ENCODE measurements around the gene TMEM121B.
A peak's percentile ranks its signal among the peaks of the same experiment; 100 is the strongest.

Gene TMEM121B

DNA sequence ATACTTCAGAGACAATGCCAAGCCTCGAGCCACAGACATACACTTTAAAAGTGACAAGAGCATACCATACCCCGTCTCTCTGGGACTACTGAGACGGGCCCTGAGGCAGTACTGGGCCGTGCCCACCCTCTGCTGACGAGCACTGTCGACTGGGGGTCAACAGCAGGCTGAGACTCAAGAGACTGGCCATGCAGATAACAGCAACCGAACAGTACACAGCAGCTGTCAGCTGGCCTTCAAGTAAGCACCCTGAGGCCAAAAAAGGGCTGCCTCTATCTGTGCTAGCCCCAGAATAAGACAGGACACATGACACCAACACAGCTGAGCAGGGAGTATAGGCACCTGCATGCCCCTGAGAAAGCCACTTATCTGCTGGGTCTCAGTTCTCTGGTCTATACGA lies 18.9 kb upstream of the TMEM121B start:
- DNase-seq: no peak

DNA sequence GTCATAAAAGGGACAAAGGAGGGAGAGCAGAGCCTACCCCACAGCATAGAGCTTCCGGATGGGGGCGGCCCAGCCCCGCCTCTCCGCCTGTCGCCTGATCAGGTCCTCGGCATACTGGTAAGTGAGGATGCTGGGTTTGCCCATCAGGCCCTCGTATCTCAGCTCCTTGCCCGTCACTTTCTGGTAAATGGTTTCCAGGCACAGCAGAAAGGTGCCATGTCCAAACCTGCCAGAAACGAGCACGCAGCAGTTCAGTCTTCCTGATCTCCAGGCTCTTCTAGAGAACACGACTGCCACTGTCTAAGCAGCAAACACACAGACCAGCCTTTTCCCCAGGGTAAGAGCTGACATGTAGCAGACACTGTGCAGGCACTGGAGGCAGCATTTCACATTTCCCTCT lies 17.4 kb upstream of the TMEM121B start:
- DNase-seq: no peak

DNA sequence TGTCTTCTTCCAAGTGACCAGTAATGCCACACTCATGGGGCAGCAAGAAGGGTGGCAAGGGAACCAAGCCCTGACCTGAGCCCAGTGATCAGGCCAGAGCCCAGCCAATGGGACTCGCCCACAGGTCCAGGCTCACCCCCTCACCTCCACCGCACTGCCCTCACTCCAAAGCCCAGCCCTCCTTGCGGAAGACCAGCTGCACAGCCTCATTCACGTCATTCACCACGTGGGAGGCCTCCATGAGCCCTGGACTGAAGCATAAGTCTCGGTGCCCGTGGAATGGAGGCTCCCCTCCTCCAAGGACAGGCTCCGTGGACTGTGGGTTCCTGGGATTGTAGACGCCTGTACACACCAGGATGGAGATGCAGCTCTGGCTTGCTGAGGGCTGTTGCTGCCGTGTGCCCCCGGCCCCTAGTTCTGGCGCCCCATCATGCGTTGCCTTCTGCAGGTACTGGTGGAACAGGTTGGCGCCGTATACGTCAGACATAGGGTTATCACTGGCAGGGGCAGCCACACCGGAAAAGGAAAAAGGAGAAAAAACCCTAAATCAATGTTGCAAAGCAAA lies 16.8 kb upstream of the TMEM121B start:
- no peak for DNase-seq

DNA sequence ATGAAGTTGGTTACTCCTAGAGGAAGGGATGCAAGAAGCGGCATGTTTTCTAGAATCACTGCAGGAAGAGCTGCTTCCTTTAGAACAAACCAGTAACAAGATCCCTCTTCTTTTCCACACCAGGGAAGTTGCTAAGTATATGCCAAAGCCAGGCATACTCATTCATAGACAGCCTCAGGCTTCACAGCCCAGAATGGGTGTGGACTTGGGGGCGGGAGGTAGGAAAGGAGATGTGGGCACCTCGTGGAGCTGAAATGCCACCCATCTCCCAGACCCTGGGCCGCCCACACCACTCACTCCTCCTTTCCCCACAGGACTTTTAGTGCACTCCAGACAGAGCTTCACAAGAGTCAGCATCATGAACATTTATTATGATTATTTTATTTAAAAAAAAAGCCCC lies 16.0 kb upstream of the TMEM121B start:
- DNase-seq: no peak

DNA sequence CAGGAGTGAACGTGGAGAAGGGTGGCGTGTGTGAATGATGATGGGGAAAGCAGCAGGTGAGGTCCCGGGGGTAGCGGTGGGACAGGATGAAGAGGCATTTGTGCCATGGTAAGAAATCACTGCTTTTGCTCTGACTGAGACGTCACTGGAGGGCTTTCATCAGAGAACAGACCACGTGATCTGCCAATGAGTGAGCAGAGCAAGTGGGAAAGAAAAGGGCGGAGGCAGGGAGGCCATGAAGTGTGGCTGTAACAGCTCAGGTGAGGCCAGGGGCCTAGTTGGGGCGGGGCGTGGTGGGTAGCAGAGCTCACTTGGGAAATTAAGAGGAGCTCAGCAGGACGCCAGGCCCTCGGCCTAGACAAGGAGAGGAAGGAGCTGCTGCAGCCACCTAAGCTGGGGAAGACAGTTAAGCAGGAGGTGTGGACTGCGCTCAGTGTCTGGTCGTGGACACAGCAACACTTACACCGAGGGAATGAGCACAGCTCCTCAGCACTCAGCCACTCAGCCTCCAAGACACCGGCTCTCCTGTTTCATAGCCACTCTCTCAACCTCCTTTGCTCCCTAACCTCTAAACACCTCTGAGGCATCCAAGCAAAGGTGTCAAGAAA lies 14.1 kb upstream of the TMEM121B start:
- no peak for DNase-seq

DNA sequence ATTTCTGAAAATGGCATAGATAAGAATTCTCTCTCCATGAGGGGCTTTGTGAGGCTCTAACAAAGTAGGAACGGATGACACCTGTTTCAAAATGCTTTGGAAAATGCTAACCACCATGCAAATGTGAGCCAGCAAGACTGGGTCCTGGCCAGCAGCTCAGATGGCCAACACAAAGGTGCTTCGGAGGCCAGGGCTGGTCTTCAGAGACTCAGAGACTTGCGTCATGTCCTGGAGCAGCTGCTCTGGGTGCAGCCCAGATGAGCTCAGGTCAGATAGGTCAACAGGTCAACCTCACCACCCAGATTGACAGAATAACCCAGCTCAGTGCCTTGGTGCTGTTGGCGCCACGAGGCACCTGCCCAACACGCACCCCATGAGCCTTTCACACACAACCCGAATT lies 12.0 kb upstream of the TMEM121B start:
- DNase-seq: no peak

DNA sequence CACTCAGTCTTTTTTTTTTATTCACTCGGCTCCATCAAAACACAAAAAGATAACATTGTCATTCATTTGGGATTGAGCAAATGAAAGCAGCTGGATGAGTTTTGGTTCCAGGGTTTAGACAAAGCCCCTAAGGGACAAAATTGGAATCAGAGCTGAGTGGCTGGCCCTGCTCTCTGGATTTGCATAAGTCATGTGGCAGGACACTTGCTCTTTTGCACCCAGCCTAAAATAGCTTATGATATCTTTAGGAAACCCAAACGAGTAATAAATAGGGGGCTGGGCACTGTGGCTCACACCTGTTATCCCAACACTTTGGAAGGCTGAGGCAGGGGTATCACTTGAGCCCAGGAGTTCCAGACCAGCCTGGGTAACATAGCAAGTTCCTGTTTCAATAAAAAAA lies 11.0 kb upstream of the TMEM121B start:
- DNase-seq: no peak

DNA sequence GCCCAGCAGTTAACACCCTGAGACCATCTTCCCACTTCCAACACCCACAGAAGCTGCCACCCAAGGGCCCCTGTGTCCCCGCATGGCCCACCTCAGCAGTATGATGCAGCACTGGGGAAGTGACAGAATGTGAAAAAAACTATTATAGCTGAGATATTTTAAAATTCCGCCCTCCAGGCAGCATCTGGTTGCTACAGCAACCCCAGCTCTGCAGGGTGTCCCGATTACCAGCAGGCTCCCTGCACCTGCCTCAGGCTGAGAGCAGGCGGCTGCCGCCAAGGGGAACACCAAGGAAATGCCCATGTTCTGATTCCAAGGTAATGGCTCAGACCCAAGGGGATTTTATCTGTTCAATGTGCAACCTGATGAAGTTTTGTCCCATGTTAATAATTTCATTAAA lies 10.5 kb upstream of the TMEM121B start:
- no peak for DNase-seq

DNA sequence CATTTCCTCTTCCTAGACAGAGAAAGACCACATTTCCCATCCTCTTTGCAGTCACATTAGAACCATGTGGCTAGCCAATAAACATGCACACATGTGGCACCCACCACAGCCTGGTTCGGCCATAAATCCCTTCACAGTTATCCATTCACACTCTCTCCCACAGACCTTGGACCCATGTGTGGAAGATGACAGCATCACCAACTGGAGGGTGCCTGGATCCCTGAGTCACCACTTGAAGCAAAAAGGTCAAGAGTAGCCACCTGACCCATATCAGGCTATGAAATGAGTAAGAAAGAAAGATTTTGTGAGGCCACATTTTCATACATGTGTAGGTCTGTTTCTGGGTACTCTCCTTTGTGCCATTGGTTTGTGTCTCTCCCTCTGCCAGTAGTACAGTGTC lies 9.0 kb upstream of the TMEM121B start:
- DNase-seq: no peak

DNA sequence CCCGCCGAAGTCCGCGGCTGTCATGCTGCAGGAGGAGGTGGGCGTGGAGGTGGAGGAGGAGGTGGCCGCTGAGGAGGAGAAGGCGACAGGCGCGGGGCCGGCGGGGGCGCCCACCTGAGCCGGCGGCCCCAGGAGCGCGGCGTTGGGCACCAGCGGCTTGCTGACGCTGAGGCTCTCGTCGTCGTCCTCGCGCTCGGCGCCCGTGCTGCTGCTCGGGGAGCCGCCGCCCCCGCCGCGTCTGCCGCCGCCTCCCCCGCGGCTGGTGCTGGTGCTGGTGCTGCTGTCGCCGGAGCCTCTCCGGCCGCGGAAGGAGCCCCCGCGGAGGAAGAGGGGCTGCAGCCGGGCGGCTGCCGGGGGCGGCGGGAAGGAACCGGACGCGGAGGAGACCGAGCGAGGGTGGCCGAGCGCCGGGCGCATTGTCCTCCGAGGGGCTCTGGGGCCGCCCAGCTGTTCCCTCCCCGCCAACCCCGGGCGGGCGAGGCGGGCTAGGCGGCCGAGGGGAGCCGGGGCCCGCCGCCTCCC lies 388 bp downstream of the TMEM121B start:
- peak; percentile 73 for DNase-seq

DNA sequence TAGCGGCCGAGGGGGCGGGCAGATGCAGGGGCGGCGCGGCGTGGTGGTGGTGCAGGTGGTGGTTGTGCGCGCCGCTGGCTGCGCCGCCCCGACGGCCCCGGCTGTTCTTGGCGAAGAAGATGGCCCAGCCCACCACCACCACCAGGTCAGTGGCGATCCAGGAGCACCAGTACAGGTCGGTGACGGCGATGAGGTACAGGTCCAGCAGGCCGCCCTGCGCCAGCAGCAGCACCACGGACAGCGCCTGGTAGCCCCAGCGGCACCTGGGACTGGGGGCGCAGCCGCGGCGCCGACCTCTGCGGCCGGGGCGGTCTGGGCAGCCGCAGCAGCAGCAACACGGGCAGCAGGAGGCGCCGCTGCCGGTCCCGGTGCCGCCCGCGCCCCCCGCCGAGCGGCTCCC lies 879 bp downstream of the TMEM121B start:
- peak; percentile 69 for DNase-seq

DNA sequence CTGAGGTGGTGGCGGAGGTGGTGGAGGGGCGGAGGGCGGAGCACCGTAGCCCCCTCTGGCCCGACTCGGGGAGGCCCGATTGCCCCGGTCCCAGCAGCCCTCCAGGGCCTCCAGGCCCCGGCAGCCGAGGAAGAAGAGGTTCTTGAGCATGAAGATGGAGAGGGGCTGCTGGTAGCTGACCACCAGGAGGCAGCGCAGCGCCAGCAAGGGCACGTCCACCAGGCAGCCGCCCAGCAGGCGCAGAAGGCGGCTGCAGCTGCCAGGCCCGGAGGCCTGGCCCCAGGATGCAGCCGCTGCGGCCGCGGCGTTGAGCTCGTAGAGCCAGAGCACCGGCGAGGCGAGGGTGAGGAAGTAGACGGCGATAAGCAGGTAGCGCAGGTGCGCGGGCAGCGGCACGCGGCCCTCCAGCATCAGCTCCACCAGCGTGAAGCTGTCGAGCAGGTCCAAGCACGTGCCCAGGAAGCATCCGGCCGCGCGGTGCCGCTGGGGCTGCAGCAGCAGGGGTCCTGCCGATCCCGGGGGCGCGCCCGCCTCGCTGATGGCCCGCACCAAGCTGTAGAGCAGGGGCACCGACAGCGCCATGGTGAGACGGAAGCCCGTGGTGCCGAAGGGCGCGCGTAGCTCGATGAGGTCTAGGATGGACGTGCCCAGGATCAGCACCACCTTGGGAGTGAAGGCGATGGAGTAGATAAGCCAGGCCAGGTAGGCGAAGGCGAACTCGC lies 1.5 kb downstream of the TMEM121B start:
- DNase-seq: peak; percentile 41

DNA sequence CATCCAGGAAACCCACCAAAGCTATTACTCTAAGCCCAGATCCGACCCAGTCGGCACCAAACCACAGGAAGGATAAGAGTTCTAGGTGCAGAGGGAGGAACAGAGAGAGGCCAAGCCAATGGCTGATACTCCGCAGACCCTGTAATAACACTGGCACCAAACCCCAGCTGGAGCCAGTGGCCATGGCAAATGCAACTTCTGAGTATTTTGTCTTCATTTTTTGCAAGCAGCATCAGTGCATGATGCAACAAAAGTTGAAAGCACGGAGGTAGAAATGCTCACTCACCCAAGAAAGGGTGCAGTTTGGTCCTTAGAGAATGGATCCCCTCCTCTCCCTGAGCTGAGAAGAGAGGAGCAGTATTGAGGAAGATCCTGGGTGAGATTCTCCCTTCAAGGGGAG lies 2.8 kb downstream of the TMEM121B start:
- DNase-seq: no peak

DNA sequence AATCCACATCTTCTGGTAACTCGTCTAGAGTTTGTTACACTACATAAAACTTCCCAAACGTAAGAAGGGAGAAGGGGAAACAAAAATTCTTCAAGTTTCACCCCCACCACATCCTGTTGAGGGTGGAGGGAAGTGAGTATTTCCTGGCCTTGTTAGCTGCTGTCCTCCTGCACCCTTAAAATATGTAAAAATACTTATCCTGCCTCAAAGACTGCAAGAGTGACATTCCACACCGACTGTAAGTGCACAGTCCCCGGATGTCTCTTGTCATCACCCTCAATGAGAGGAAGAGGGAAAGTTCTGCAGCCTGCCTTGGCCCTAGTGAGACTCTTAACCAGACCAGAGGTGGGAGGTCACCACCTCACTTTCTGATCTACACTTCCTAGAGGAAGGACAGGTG lies 3.3 kb downstream of the TMEM121B start:
- no peak for DNase-seq

DNA sequence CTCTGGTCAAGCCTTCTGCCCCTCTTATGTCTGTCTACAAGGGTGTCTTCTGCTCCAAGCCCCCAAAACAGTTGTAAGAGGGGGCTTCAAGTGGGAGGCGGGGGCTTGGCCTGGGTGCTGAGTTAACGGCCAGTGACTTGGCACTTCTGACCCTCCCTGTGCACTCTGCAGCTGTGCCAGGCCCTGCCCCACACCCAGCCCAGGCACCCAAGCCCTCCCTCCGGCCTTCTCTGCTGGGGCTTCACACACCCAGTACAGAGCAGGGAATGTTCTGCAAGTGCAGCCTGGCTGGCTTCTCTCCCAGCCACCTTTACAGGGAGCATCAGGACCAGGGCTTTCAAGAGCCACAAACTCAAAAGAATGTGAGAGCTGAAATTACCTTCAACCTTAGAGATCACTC lies 3.8 kb downstream of the TMEM121B start:
- no peak for DNase-seq

DNA sequence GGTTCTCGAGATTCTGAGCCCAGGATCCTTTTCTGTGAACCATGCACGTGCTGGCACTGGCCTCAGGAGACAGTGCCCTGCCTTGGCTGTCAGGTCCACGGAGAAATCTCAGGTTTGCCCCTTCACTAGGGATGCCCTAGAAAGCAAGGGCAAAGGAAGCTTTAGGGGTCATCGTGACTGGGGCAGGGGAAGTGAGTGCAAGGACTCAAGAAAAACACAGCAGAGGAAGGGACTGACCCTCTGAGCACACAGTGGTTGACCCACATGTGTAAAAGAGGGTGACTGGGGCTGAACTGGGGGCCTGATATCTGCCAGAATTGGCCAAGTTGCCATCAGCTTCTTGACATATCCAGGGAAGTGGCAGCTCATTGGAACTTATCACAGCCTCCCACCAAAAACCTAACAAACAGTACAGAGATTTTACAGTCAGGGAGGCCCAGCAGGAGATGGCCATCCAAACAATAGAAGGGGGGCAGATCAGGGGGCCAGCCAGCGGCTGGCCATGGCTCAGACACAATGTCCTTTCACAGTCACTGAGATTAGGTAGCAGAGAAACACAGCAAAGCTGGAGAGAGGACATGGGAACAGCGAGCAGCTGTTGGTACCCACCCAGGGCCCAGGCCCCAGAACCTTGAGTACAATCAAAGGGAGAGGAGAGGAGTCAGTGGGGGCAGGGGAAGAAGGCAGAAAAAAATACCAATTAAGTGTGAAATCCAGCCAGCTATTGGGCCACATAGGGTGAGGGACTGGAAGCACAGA lies 4.4 kb downstream of the TMEM121B start:
- no peak for DNase-seq

DNA sequence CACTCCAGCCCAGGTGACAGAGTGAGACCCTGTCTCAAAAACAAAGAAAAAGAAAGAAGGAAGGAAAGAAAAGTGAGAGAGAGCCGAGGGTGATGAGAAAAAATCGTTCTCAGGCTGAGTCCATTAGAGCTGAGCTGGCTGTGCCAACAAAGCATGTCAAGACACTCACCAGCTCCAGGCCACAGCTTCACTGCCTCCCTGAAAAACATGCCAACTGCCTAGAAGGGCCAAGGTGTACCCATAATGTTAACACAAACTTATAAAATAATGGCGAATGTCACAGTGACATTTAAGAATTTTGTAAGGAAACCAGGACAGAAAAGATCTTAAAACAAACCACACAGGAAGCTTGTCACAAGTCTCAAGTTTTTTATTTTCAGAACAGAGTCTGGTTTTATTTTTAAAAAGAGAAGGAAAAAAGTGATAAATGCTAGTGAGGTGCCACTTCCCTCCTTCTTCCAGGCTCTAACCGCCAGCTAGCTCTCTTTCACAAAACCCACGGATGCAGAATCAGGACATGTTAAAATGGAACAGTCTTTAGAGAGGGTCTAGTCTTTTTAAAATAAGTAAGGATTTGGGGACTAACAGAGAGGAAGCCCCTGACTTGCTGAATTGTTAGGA lies 5.1 kb downstream of the TMEM121B start:
- DNase-seq: no peak

DNA sequence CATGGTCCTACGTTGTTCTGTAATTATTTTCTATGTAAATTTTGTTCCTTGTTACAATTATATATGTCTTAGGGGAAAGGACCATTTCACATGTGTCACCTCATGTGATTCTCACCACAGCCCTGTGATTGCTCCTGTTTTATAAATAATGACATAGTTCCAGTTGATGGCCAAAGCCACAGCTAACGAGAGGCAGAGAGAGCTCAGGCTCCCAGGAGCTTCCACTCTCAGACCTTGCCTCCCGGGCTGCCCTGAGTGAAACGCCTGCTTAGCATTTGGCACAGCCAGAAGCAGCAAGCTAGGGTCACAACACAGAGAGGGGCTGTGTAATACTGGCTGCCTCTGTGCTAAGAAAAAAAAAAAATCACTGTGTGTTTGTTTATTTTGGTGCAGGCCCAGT lies 5.9 kb downstream of the TMEM121B start:
- DNase-seq: no peak

DNA sequence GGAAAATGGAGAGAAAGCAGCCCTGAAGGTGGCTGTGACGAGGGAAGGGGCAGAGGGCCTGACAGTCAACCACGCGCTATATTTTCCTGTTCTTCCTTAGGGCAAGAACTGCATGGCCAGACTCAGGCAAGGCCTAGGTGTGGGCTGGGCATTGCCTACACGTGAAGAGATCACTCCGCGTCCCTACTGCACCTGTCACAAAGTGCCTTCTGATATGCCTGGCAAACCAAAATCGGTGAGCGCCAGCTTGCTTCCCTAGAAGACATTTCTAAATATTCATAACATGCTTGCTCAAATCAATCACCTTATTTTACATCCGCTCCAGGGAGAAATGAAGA lies 6.3 kb downstream of the TMEM121B start:
- DNase-seq: no peak

DNA sequence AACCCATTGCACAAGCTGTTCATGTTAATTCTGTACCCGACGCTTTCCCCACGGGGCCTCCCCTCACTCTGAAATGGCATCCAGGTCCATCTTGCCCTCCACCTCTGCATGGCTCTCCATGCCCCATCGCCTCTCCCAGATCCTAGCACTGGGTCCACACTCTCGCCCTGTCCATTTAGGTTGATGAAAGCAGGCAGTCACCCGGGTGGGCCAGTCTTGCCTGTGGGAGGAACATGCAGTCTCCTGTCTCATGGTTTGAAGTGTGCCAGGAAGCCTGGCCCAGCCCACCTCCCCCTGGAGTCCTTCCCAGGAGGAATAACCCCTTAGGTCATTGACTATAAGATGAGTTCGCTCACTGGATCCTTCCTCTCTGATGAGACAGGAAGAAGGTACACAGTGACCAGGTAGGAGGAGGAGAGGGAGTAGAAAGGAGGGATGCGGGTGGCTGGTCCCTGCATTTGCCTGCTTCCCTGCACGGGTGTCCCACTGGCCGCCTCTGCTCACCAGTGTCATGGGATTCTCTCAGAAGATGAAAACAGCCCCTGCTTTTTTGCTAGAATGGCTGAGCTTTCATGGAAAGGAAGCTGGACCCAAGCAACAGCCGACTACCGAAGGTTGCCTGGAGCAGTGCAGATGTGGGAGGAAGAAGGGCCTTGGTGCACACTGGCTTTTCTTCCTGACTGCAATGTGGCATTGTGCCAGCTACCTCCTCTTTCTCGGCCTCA lies 6.8 kb downstream of the TMEM121B start:
- DNase-seq: no peak

DNA sequence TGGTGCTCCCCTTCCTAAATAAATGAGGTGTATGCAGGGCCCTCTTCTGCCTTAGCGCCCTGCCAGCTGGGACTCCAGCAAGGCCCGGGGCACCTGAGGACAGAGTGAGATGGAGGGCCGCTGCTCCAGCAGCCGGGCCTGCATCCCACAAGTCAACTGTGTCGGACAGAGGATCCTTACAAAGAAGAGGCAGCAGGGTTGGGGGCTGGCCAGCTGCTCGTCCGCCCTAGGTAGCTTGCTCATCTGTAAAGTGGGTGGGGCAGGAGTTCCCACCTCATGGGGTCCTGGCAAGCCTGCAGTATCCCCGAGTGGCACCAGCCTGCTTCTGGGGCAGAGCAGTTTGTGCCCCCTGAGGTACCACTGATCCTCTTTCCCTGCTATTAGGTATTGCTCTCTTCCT lies 7.6 kb downstream of the TMEM121B start:
- no peak for DNase-seq

DNA sequence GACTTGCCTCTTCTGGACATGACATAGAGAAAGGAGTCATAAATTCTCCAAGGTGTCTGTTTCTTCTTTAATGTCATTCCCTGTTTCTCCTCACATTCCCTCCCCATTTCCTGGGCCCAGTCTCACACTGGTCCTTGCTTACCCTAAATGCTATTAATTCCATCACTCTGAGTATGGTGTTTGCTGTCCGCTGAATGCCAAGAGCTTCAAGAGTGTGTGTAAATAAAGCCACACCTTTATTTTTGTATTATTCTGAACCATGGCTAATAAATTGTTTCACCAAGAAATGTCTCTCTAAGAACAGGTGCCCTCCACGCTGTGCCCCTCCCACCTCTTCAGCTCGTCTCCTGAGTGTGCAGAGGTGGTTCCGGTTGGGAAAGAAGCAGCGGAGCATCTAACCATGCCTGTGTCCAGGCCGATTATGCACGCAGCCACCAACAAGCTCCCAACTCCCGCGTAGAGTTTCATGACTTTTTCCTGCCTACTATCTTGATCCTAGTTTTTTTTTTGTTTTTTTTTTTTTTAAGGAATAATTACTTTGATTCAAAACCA lies 8.6 kb downstream of the TMEM121B start:
- DNase-seq: no peak
